HG03045 (cell line): Measurements from ENCODE around the gene SNX9.

ENCODE experiments used
- ATAC-seq: cut with Tn5 transposase; IDR thresholded peaks from one replicate; pipeline ENCODE4 v1.9.1; 2021; ENCODE audit warnings: mild to moderate bottlenecking, moderate library complexity; ENCODE audit not compliant: unreplicated experiment

The SNX9 gene

DNA sequence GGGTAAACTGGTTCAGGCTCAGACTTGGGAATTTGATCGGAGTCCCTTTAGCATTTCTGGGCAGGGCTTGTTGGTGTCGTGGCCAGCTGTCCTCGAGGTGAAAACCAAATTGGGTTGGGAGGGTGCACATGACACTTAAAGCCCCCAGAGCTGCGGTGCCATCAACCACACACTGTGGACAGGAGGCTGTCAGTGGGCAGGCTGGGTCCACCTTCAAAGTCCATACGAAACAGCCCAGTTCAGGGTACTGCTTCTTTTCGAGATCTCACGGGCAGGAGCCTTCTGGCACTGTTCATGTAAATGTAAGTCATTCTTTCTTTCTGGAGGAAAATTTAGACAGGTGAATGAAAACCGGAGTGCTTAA is 165.6 kb downstream of the SNX9 start:
- no peak for ATAC-seq

- no peak for ATAC-seq
These were observed 166.7 kb downstream of the SNX9 start for GRCh38 chr6:157989541-157990289.

- ATAC-seq: no peak
These were observed 167.4 kb downstream of the SNX9 start for GRCh38 chr6:157990321-157991066.

GRCh38 chr6:157991067-157991432 is 168.0 kb downstream of the SNX9 start:
- no peak for ATAC-seq

- ATAC-seq: no peak
These were observed 170.0 kb downstream of the SNX9 start for GRCh38 chr6:157993076-157993475.

GRCh38 chr6:157994125-157994795 is 171.2 kb downstream of the SNX9 start:
- ATAC-seq: no peak
